Breast epithelium (tissue), 3 donors: ENCODE measurements around the gene MYH3.

ENCODE experiments used
- POLR2A ChIP-seq: fragments of 450-650 bp; IDR thresholded peaks from one replicate; pipeline ENCODE4 v1.6.1; 2016; ENCODE audit warnings: antibody characterized with exemption, mild to moderate bottlenecking, moderate library complexity
- POLR2AphosphoS5 ChIP-seq, 3 donors: sonication (generic); formaldehyde crosslinking; IDR thresholded peaks; one replicate each; pipeline ENCODE4 v1.6.1; 2017; ENCODE audit warnings: antibody characterized with exemption in 3 of 3
- TF ChIP-seq, protein P1 (sequence below), 3 donors: fragments of 450-650 bp; IDR thresholded peaks; one replicate each; pipeline ENCODE4 v1.5.1; 2016 to 2017; ENCODE audit warnings: antibody characterized with exemption in 3 of 3, mild to moderate bottlenecking in 3 of 3, moderate library complexity in 3 of 3

- TF ChIP-seq, protein P1, sequence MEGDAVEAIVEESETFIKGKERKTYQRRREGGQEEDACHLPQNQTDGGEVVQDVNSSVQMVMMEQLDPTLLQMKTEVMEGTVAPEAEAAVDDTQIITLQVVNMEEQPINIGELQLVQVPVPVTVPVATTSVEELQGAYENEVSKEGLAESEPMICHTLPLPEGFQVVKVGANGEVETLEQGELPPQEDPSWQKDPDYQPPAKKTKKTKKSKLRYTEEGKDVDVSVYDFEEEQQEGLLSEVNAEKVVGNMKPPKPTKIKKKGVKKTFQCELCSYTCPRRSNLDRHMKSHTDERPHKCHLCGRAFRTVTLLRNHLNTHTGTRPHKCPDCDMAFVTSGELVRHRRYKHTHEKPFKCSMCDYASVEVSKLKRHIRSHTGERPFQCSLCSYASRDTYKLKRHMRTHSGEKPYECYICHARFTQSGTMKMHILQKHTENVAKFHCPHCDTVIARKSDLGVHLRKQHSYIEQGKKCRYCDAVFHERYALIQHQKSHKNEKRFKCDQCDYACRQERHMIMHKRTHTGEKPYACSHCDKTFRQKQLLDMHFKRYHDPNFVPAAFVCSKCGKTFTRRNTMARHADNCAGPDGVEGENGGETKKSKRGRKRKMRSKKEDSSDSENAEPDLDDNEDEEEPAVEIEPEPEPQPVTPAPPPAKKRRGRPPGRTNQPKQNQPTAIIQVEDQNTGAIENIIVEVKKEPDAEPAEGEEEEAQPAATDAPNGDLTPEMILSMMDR (IDR thresholded peaks at IDR 0.05) = no peak
- TF ChIP-seq POLR2AphosphoS5 (IDR thresholded peaks at IDR 0.05) (no peak), POLR2A (no peak)
These were observed 33.3 kb downstream of the MYH3 start for GRCh38 chr17:10623737-10624338.
